Measurements from ENCODE around the gene HOXB6.

HOXB6 gene

DNA sequence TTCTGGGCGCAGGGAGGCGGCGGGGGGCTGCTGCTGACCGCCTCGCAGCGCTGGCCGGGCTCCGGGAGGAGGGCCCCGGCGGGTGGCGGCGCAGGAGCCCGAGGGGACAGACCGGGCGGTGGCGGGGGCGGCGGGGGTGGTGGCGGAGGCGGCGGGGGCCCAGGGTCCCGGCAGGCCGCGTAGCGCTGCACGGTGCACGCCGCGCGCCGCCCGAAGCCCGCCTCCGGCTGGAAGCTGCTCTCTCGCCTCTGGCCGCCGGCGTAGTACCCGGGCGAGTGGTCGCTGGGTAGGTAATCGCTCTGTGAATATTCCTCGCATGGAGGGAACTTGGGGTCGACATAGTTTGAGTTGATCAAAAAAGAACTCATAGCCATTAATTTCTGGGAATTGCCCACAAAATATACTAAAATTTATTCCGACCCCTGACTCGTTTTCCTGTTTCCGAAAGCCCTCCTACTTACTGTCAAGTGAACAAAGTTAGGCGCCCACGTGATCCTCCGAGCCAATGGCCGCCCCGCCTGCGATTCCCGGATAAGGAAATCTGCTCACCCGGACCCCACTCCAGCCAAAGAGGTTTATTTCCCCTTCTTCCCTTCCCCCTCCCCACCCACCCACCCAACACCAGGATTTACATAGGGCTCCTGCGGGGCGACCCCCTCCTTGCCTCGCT is 26.7 kb downstream of the HOXB6 start, which contains the start of gene HOXB4:
TSS of gene HOXB4 (minus strand) at position 405 of the 670 bp plus-strand sequence. CDS start at position 374, 31 bp downstream.
- H3K27me3 ChIP-seq (ENCODE audit: control insufficient read depth in 3 of 3, insufficient read depth in 3 of 3, low read depth in 1 of 3, low read length in 3 of 3): peaks cover 77 to 98% (median 97%) of the 10 kb centered on the region in 3 experiments
- no peak within 1 kb of the TSS for H2BK120ac ChIP-seq (ENCODE audit: low read depth, low read length)
- H3K18ac ChIP-seq (ENCODE audit: low read length): no peak within 1 kb of the TSS
- H3K9ac ChIP-seq (ENCODE audit: low read depth, low read length, poor library complexity): peak within 1 kb of the TSS; percentile 40
- H2AK5ac ChIP-seq (ENCODE audit: low read depth, low read length): no peak within 1 kb of the TSS
- H3K4ac ChIP-seq (ENCODE audit: low read length): no peak within 1 kb of the TSS
- peak within 1 kb of the TSS; percentile 4 for H3K4me2 ChIP-seq (ENCODE audit: insufficient read depth, low read length, poor library complexity, severe bottlenecking)
- WGBS, 2 donors (ENCODE audit: extremely low coverage in 2 of 2, insufficient read length in 2 of 2, insufficient replicate concordance in 1 of 2): no CpG with 5 or more reads among the region's 58 CpGs
- no peaks in the 10 kb centered on the region for H3K36me3 ChIP-seq (replicated peaks in 1 of 2; ENCODE audit: control insufficient read depth in 2 of 2, insufficient read depth in 2 of 2, low read length in 2 of 2)
- no peaks in the 10 kb centered on the region for H3K4me1 ChIP-seq (ENCODE audit: control insufficient read depth in 2 of 2, insufficient read depth in 1 of 2, low read depth in 1 of 2, low read length in 2 of 2)
- H2BK5ac ChIP-seq (ENCODE audit: low read length): no peak within 1 kb of the TSS
- H3K4me3 ChIP-seq (ENCODE audit: low read length in 2 of 2): peak within 1 kb of the TSS; percentile 17 to 33
- H3K23ac ChIP-seq (ENCODE audit: low read depth, low read length, poor library complexity): peak within 1 kb of the TSS; percentile 49
- H4K8ac ChIP-seq (ENCODE audit: low read depth, low read length): no peak within 1 kb of the TSS
- H3K9me3 ChIP-seq (replicated peaks in 1 of 2; ENCODE audit: control insufficient read depth in 2 of 2, insufficient read depth in 1 of 2, low read depth in 1 of 2, low read length in 2 of 2): peaks cover 0 to 4% of the 10 kb centered on the region in 2 donors
- no peak within 1 kb of the TSS for H2BK12ac ChIP-seq (ENCODE audit: low read length)
- H4K91ac ChIP-seq (ENCODE audit: low read depth, low read length, poor library complexity): no peak within 1 kb of the TSS
- peaks cover 1% of the 10 kb centered on the region for H3K79me1 ChIP-seq (ENCODE audit: low read depth, low read length)
- H2AFZ ChIP-seq (ENCODE audit: low read length): peak within 1 kb of the TSS; percentile 85
- no peak within 1 kb of the TSS for H2BK15ac ChIP-seq (ENCODE audit: low read length)
- DNase-seq (ENCODE audit: low spot score): no peak
- peak within 1 kb of the TSS; percentile 32 for H3K14ac ChIP-seq (ENCODE audit: low read length)
- H3K27ac ChIP-seq (replicated peaks; ENCODE audit: low read length): no peak within 1 kb of the TSS

DNA sequence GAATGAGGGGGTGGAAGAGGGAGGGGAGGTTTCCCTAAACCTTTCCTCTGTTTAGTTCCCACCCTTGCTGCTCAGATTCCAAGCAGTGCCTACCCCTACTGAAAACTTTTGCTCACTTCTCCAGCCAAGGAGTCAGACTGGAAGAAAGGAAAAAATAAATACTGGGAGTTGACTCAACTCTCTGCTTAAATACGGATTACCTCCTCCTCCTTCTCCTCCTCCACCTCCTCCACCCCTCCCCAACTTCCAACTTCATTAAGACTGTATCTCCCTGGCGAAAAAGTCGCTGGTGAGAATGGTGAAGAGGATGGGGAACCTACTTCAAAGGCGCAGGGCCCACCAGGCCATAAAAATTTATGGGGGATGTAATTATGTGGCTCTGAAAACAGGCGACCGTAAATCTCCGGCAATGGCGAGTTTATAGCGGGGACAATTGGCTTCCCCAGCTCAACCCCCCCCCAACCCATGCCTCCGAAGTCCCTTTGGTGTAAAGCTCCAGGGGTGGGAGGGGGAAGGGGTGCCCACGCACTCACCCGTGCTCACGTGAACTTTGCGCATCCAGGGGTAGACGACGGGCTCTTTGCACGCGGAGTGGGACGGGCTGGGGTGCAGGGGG is 27.3 kb downstream of the HOXB6 start:
- H3K23ac ChIP-seq (ENCODE audit: low read depth, low read length, poor library complexity): no peak overlapping the region
- H3K9ac ChIP-seq (ENCODE audit: low read depth, low read length, poor library complexity): peak overlapping the region; percentile 40
- peaks cover 77 to 98% (median 97%) of the 10 kb centered on the region in 3 experiments for H3K27me3 ChIP-seq (ENCODE audit: control insufficient read depth in 3 of 3, insufficient read depth in 3 of 3, low read depth in 1 of 3, low read length in 3 of 3)
- no peak overlapping the region for H2BK15ac ChIP-seq (ENCODE audit: low read length)
- no peak overlapping the region for H4K91ac ChIP-seq (ENCODE audit: low read depth, low read length, poor library complexity)
- H3K4me3 ChIP-seq (ENCODE audit: low read length in 2 of 2): no peak overlapping the region
- no peak overlapping the region for H2BK5ac ChIP-seq (ENCODE audit: low read length)
- peak overlapping the region; percentile 32 for H3K14ac ChIP-seq (ENCODE audit: low read length)
- H3K79me1 ChIP-seq (ENCODE audit: low read depth, low read length): peaks cover 1% of the 10 kb centered on the region
- H3K36me3 ChIP-seq (replicated peaks in 1 of 2; ENCODE audit: control insufficient read depth in 2 of 2, insufficient read depth in 2 of 2, low read length in 2 of 2): no peaks in the 10 kb centered on the region
- H2BK120ac ChIP-seq (ENCODE audit: low read depth, low read length): no peak overlapping the region
- DNase-seq (ENCODE audit: low spot score): no peak
- H2BK12ac ChIP-seq (ENCODE audit: low read length): no peak overlapping the region
- H3K27ac ChIP-seq (replicated peaks; ENCODE audit: low read length): no peak overlapping the region
- no peaks in the 10 kb centered on the region for H3K4me1 ChIP-seq (ENCODE audit: control insufficient read depth in 2 of 2, insufficient read depth in 1 of 2, low read depth in 1 of 2, low read length in 2 of 2)
- no peak overlapping the region for H4K8ac ChIP-seq (ENCODE audit: low read depth, low read length)
- H3K4ac ChIP-seq (ENCODE audit: low read length): no peak overlapping the region
- no CpG with 5 or more reads among the region's 19 CpGs for WGBS, 2 donors (ENCODE audit: extremely low coverage in 2 of 2, insufficient read length in 2 of 2, insufficient replicate concordance in 1 of 2)
- H3K4me2 ChIP-seq (ENCODE audit: insufficient read depth, low read length, poor library complexity, severe bottlenecking): no peak overlapping the region
- H2AK5ac ChIP-seq (ENCODE audit: low read depth, low read length): no peak overlapping the region
- H3K9me3 ChIP-seq (replicated peaks in 1 of 2; ENCODE audit: control insufficient read depth in 2 of 2, insufficient read depth in 1 of 2, low read depth in 1 of 2, low read length in 2 of 2): peaks cover 0 to 4% of the 10 kb centered on the region in 2 donors
- peak overlapping the region; percentile 60 for H2AFZ ChIP-seq (ENCODE audit: low read length)
- no peak overlapping the region for H3K18ac ChIP-seq (ENCODE audit: low read length)

DNA sequence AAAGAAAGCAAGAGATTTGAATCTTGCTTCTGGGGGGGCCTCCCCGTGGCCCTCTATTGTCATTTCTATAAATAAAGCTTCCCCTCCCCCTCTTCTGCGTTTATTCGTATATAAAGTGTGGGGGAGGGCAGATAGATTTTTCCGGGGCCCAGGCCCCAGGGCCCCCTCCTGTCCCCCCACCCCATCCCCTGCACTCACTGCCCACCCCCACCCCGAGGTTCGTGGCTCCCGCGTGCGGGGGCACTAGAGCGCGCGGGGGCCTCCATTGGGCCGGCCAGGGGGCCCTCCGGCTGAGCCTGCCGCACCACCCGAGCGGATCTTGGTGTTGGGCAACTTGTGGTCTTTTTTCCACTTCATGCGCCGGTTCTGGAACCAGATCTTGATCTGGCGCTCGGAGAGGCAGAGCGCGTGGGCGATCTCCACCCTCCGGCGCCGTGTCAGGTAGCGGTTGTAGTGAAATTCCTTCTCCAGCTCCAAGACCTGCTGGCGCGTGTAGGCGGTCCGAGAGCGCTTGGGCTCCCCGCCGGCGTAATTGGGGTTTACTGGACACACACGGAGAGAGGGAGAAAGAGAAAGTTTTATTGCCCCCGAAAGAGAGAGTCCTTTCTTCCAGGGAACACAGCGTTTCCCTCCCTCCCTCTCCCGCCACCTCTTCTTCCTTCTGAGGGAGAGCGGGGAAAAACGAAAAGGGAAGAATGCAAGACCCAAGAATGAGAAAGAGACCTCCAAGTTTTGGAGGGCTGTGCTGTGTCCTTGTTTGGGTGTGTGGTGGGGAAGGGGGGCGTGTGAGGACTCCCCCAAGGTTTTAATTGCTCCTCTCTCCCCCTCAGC is 28.1 kb downstream of the HOXB6 start:
- Histone ChIP-seq H3K4me3 (ENCODE audit: low read length in 2 of 2) (no peak overlapping the region), H2AK5ac (ENCODE audit: low read depth, low read length) (no peak overlapping the region), H3K4me1 (ENCODE audit: control insufficient read depth in 2 of 2, insufficient read depth in 1 of 2, low read depth in 1 of 2, low read length in 2 of 2) (no peaks in the 10 kb centered on the region), H3K18ac (ENCODE audit: low read length) (no peak overlapping the region), H3K4ac (ENCODE audit: low read length) (no peak overlapping the region), H3K27me3 (ENCODE audit: control insufficient read depth in 3 of 3, insufficient read depth in 3 of 3, low read depth in 1 of 3, low read length in 3 of 3) (peaks cover 76 to 98% (median 97%) of the 10 kb centered on the region in 3 experiments), H3K36me3 (replicated peaks in 1 of 2; ENCODE audit: control insufficient read depth in 2 of 2, insufficient read depth in 2 of 2, low read length in 2 of 2) (no peaks in the 10 kb centered on the region), H3K9ac (ENCODE audit: low read depth, low read length, poor library complexity) (no peak overlapping the region), H2BK120ac (ENCODE audit: low read depth, low read length) (no peak overlapping the region), H3K27ac (replicated peaks; ENCODE audit: low read length) (no peak overlapping the region), H3K14ac (ENCODE audit: low read length) (no peak overlapping the region), H2BK12ac (ENCODE audit: low read length) (no peak overlapping the region), H2BK5ac (ENCODE audit: low read length) (no peak overlapping the region), H3K4me2 (ENCODE audit: insufficient read depth, low read length, poor library complexity, severe bottlenecking) (no peak overlapping the region), H4K91ac (ENCODE audit: low read depth, low read length, poor library complexity) (no peak overlapping the region), H3K23ac (ENCODE audit: low read depth, low read length, poor library complexity) (no peak overlapping the region), H3K79me1 (ENCODE audit: low read depth, low read length) (no peaks in the 10 kb centered on the region), H3K9me3 (replicated peaks in 1 of 2; ENCODE audit: control insufficient read depth in 2 of 2, insufficient read depth in 1 of 2, low read depth in 1 of 2, low read length in 2 of 2) (peaks cover 0 to 4% of the 10 kb centered on the region in 2 donors), H4K8ac (ENCODE audit: low read depth, low read length) (no peak overlapping the region), H2AFZ (ENCODE audit: low read length) (no peak overlapping the region), H2BK15ac (ENCODE audit: low read length) (no peak overlapping the region)
- no CpG with 5 or more reads among the region's 43 CpGs for WGBS, 2 donors (ENCODE audit: extremely low coverage in 2 of 2, insufficient read length in 2 of 2, insufficient replicate concordance in 1 of 2)
- DNase-seq (ENCODE audit: low spot score): no peak

Measured in neuronal stem cell (in vitro differentiated cells).